GM19193 (cell line): ENCODE measurements around the gene COG5.

Experiments used
- POLR2A ChIP-seq: IDR thresholded peaks from 4 replicates; pipeline ENCODE4 v1.6.1; 2011; ENCODE audit not compliant: insufficient read depth, insufficient read length; ENCODE audit errors: extremely low read depth

Gene COG5

GRCh38 chr7:107277331-107277730 is 286.4 kb downstream of the COG5 start:
- TF ChIP-seq POLR2A: no peak

- no peak for TF ChIP-seq POLR2A
Measured at GRCh38 chr7:107276220-107276827, 287.4 kb downstream of the COG5 start.

- no peak for TF ChIP-seq POLR2A
Measured at GRCh38 chr7:107274506-107274905, 289.2 kb downstream of the COG5 start.

GRCh38 chr7:107269790-107270189 is 293.9 kb downstream of the COG5 start:
- no peak for TF ChIP-seq POLR2A

- TF ChIP-seq POLR2A: no peak
Measured at GRCh38 chr7:107268594-107268993, 295.1 kb downstream of the COG5 start.

GRCh38 chr7:107267138-107267537 is 296.6 kb downstream of the COG5 start:
- no peak for TF ChIP-seq POLR2A

- TF ChIP-seq POLR2A: no peak
Measured at GRCh38 chr7:107264723-107265122, 299.0 kb downstream of the COG5 start.

- no peak for TF ChIP-seq POLR2A
Measured at GRCh38 chr7:107262857-107263256, 300.9 kb downstream of the COG5 start.

GRCh38 chr7:107258737-107259136 is 305.0 kb downstream of the COG5 start:
- TF ChIP-seq POLR2A: no peak

- TF ChIP-seq POLR2A: no peak
Measured at GRCh38 chr7:107255602-107256001, 308.1 kb downstream of the COG5 start.

GRCh38 chr7:107254398-107254985 is 309.2 kb downstream of the COG5 start:
- no peak for TF ChIP-seq POLR2A

GRCh38 chr7:107253599-107253998 is 310.1 kb downstream of the COG5 start:
- TF ChIP-seq POLR2A: no peak

- TF ChIP-seq POLR2A: no peak
Measured at GRCh38 chr7:107251963-107252362, 311.8 kb downstream of the COG5 start.

- no peak for TF ChIP-seq POLR2A
Measured at GRCh38 chr7:107248551-107249316, 315.0 kb downstream of the COG5 start.

GRCh38 chr7:107244613-107245012 is 319.1 kb downstream of the COG5 start:
- TF ChIP-seq POLR2A: no peak

- no peak for TF ChIP-seq POLR2A
Measured at GRCh38 chr7:107242267-107242666, 321.5 kb downstream of the COG5 start.

GRCh38 chr7:107237451-107237850 is 326.3 kb downstream of the COG5 start:
- no peak for TF ChIP-seq POLR2A

- TF ChIP-seq POLR2A: no peak
Measured at GRCh38 chr7:107236862-107237261, 326.9 kb downstream of the COG5 start.
